ENCODE measurements around the gene TMEM101.
"Not testable (repeated sequence)": the region's sequence is repeated elsewhere in the genome, so short reads cannot be mapped to it uniquely, and the experiment has no call there.

TMEM101 gene

DNA sequence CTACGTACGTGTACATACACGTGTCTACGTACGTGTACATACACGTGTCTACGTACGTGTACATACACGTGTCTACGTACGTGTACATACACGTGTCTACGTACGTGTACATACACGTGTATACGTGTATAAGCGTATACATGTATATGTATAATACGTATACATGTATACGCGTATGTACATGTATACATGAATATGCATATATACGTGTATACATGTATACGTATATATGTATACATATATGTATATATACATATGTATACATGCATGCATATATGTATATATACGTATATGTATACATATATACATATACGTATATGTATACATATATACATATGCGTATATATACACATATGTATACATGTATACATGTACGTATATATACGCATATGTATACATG lies 38.9 kb downstream of the TMEM101 start:
- TF ChIP-seq CTCF (IDR thresholded peaks at IDR 0.05; ENCODE audit: control insufficient read depth, insufficient read depth, low read depth, low read length, missing control alignments), result no peak
- no peak for DNase-seq (ENCODE audit: low read depth)
- no peak overlapping the region for H3K4me3 ChIP-seq (ENCODE audit: control insufficient read depth, low read depth, low read length)

GRCh38 chr17:43974382-43975266 lies 40.1 kb downstream of the TMEM101 start:
- no peak for DNase-seq (ENCODE audit: low read depth)
- TF ChIP-seq CTCF (IDR thresholded peaks at IDR 0.05; ENCODE audit: control insufficient read depth, insufficient read depth, low read depth, low read length, missing control alignments), result no peak
- H3K4me3 ChIP-seq (ENCODE audit: control insufficient read depth, low read depth, low read length), result no peak overlapping the region

- H3K4me3 ChIP-seq (ENCODE audit: control insufficient read depth, low read depth, low read length); DNase-seq (ENCODE audit: low read depth): not testable (repeated sequence)
Measured at GRCh38 chr17:43972444-43973212, 42.1 kb downstream of the TMEM101 start.

- not testable (repeated sequence) for H3K4me3 ChIP-seq (ENCODE audit: control insufficient read depth, low read depth, low read length); DNase-seq (ENCODE audit: low read depth)
Measured at GRCh38 chr17:43971436-43971835, 43.3 kb downstream of the TMEM101 start.

GRCh38 chr17:43970366-43970765 lies 44.4 kb downstream of the TMEM101 start:
- no peak for DNase-seq (ENCODE audit: low read depth)
- no peak for TF ChIP-seq CTCF (IDR thresholded peaks at IDR 0.05; ENCODE audit: control insufficient read depth, insufficient read depth, low read depth, low read length, missing control alignments)
- H3K4me3 ChIP-seq (ENCODE audit: control insufficient read depth, low read depth, low read length), result no peak overlapping the region

- TF ChIP-seq CTCF (IDR thresholded peaks at IDR 0.05; ENCODE audit: control insufficient read depth, insufficient read depth, low read depth, low read length, missing control alignments), result no peak
- H3K4me3 ChIP-seq (ENCODE audit: control insufficient read depth, low read depth, low read length), result no peak overlapping the region
- no peak for DNase-seq (ENCODE audit: low read depth)
Measured at GRCh38 chr17:43967251-43967875, 47.4 kb downstream of the TMEM101 start.

GRCh38 chr17:43966276-43966675 lies 48.5 kb downstream of the TMEM101 start:
- H3K4me3 ChIP-seq (ENCODE audit: control insufficient read depth, low read depth, low read length), result no peak overlapping the region
- TF ChIP-seq CTCF (IDR thresholded peaks at IDR 0.05; ENCODE audit: control insufficient read depth, insufficient read depth, low read depth, low read length, missing control alignments), result no peak
- no peak for DNase-seq (ENCODE audit: low read depth)

All from AG09309 (cell line).